Upper lobe of left lung (tissue), 4 donors: ENCODE results near the gene S100A10.

Experiments
- POLR2AphosphoS5 ChIP-seq, 2 donors: sonication (generic); formaldehyde crosslinking; IDR thresholded peaks; one replicate each; pipeline ENCODE4 v1.5.1; 2017; ENCODE audit warnings: antibody characterized with exemption in 2 of 2
- TF ChIP-seq, protein P1 (sequence below), 6 experiments: fragments of 450-650 bp in 4 of 6; fragments of 200-600 bp in 2 of 6; sonication (generic) in 2 of 6; IDR thresholded peaks; one replicate each; pipeline ENCODE4 v1.5.1; 2016 to 2019; ENCODE audit warnings: antibody characterized with exemption in 6 of 6

- TF ChIP-seq, protein P1, sequence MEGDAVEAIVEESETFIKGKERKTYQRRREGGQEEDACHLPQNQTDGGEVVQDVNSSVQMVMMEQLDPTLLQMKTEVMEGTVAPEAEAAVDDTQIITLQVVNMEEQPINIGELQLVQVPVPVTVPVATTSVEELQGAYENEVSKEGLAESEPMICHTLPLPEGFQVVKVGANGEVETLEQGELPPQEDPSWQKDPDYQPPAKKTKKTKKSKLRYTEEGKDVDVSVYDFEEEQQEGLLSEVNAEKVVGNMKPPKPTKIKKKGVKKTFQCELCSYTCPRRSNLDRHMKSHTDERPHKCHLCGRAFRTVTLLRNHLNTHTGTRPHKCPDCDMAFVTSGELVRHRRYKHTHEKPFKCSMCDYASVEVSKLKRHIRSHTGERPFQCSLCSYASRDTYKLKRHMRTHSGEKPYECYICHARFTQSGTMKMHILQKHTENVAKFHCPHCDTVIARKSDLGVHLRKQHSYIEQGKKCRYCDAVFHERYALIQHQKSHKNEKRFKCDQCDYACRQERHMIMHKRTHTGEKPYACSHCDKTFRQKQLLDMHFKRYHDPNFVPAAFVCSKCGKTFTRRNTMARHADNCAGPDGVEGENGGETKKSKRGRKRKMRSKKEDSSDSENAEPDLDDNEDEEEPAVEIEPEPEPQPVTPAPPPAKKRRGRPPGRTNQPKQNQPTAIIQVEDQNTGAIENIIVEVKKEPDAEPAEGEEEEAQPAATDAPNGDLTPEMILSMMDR (IDR thresholded peaks at IDR 0.05) = no peak
- no peak for TF ChIP-seq POLR2AphosphoS5 (IDR thresholded peaks at IDR 0.05)
These were observed 53.1 kb downstream of the S100A10 start for GRCh38 chr1:151940541-151940940.
